Measurements from ENCODE around the gene PM20D1. TPM values are rescaled to one million over a fixed set of nuclear protein-coding genes. Genes with fewer than 3 reads are reported as not detected.

The PM20D1 gene
- total and polyA plus RNA-seq, 8 donors, result 0.13 to 0.79 (median 0.43) TPM

GRCh38 chr1:205834751-205835150, 15.2 kb downstream of the PM20D1 start:
- Histone ChIP-seq H3K9me3 (no peaks in the 10 kb centered on the region), H3K27ac (no peak overlapping the region), H3K27me3 (no peaks in the 10 kb centered on the region), H3K4me3 (no peak overlapping the region), H3K4me1 (peaks cover 0 to 5% of the 10 kb centered on the region in 2 donors), H3K36me3 (no peaks in the 10 kb centered on the region)
- ATAC-seq, result no peak
- TF ChIP-seq, protein P1, sequence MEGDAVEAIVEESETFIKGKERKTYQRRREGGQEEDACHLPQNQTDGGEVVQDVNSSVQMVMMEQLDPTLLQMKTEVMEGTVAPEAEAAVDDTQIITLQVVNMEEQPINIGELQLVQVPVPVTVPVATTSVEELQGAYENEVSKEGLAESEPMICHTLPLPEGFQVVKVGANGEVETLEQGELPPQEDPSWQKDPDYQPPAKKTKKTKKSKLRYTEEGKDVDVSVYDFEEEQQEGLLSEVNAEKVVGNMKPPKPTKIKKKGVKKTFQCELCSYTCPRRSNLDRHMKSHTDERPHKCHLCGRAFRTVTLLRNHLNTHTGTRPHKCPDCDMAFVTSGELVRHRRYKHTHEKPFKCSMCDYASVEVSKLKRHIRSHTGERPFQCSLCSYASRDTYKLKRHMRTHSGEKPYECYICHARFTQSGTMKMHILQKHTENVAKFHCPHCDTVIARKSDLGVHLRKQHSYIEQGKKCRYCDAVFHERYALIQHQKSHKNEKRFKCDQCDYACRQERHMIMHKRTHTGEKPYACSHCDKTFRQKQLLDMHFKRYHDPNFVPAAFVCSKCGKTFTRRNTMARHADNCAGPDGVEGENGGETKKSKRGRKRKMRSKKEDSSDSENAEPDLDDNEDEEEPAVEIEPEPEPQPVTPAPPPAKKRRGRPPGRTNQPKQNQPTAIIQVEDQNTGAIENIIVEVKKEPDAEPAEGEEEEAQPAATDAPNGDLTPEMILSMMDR (IDR thresholded peaks at IDR 0.05), result no peak
- DNase-seq, result no peak
- intact Hi-C loops (cut with DNase I), result no loop called here

DNA sequence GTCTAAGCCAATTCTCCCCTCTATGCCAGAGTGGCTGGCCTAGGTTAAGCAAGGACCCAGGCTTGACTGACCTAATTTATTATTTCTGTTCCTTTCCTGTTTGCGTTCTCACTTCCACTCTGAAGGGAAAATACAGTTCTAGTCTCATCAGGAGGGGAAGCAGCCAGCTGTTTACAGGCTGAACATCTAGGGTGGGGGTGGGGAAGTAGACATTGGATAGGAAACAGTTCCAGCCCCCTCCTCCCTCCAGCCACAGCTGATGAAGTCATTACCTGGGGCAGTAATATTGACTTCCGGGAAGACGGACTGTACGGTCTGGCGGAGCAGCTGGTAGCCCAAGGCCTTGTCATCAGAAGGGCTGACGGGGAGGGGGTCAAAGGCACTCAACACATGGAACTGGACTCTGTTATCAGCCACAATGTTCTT, 17.6 kb downstream of the PM20D1 start:
- Histone ChIP-seq H3K4me3 (no peak overlapping the region), H3K36me3 (no peaks in the 10 kb centered on the region), H3K4me1 (peaks cover 0 to 5% of the 10 kb centered on the region in 2 donors), H3K27me3 (peaks cover 0 to 5% of the 10 kb centered on the region in 2 donors), H3K27ac (no peak overlapping the region), H3K9me3 (no peaks in the 10 kb centered on the region)
- TF ChIP-seq, protein P1 (IDR thresholded peaks at IDR 0.05), result no peak
- DNase-seq (peak in 1 of 4 donors; percentile 33), ATAC-seq (no peak)
- intact Hi-C loops (cut with DNase I), result no loop called here

DNA sequence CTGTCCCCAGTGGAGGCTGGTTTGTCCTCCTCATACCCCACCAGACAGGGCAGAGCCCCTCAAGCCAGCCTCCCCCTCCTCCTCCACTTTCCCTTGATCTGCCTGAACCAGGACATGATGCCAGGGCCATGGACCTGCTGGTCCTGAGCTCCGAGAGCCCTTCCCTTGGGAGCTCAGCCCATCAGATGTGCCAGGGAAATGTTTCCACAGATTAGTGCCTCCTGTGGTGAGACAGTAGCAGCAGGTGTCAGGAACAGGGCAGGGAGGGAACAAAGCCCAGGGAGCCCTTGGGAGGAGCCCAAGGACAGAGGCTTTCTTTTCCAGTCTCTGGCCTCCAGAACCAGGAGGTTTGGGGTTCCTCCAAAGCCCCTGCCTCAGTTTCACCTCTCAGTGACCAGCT, 22.3 kb downstream of the PM20D1 start:
- intact Hi-C loops (cut with DNase I), result no loop called here
- H3K27ac ChIP-seq, result no peak overlapping the region
- H3K36me3 ChIP-seq, result no peaks in the 10 kb centered on the region
- ATAC-seq, result no peak
- TF ChIP-seq, protein P1 (IDR thresholded peaks at IDR 0.05), result no peak
- DNase-seq, result no peak
- H3K27me3 ChIP-seq, result peaks cover 0 to 6% of the 10 kb centered on the region in 2 donors
- no peaks in the 10 kb centered on the region for H3K9me3 ChIP-seq
- H3K4me3 ChIP-seq, result no peak overlapping the region
- peaks cover 0 to 5% of the 10 kb centered on the region in 2 donors for H3K4me1 ChIP-seq

- H3K4me1 ChIP-seq, result peaks cover 0 to 2% of the 10 kb centered on the region in 2 donors
- intact Hi-C loops (cut with DNase I), result no loop called here
- TF ChIP-seq, protein P1 (IDR thresholded peaks at IDR 0.05), result no peak
- ATAC-seq (no peak), DNase-seq (no peak)
- H3K36me3 ChIP-seq, result no peaks in the 10 kb centered on the region
- H3K27me3 ChIP-seq, result peaks cover 0 to 6% of the 10 kb centered on the region in 2 donors
- no peaks in the 10 kb centered on the region for H3K9me3 ChIP-seq
- H3K27ac ChIP-seq, result no peak overlapping the region
- H3K4me3 ChIP-seq, result no peak overlapping the region
Measured at GRCh38 chr1:205826995-205827394, 22.9 kb downstream of the PM20D1 start.

DNA sequence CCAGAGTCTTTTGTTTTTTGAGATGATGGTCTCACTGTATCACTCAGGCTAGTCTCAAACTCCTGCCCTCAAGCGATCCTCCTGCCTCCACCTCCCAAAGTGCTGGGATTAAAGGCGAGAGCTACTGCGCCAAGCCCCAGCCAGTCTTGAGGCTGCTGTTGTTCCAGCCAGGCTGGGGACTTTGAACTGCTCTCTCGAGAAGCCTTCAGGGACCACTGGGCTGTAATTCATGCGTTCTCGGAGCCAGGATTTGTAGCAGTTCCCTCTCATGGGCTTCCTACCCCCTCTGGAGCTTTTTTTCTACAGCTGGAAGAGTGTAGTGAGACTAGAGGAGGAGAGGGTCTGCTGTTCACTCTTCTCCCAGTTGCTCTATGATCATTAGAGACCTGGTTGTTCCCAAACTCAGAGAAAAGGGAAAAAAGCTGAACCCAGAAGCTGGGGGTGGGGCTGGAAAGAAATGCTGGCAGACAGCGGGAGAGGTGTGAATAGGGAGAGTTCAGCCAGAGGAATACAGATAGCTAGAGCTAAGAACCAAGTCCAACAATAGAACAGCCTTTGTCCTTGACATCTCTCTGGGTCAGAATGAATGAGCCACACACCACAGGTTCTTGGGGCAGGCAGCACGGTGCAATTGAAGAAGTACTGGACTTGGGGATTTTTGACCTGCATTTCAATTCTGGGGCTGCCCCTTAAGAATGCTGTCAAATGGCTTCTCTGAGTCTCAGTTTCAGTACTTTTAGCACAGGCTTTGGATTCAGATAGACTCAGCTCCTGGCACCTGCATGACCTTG, 23.7 kb downstream of the PM20D1 start:
- H3K9me3 ChIP-seq, result no peaks in the 10 kb centered on the region
- H3K27me3 ChIP-seq, result peaks cover 0 to 6% of the 10 kb centered on the region in 2 donors
- no peak for DNase-seq
- intact Hi-C loops (cut with DNase I), result no loop called here
- TF ChIP-seq, protein P1 (IDR thresholded peaks at IDR 0.05), result no peak
- H3K4me3 ChIP-seq, result no peak overlapping the region
- no peaks in the 10 kb centered on the region for H3K4me1 ChIP-seq
- no peak for ATAC-seq
- no peaks in the 10 kb centered on the region for H3K36me3 ChIP-seq
- H3K27ac ChIP-seq, result no peak overlapping the region

All from left lung (tissue), 10 donors.